ENCODE measurements around the gene TRIOBP. TPM values are rescaled to one million over a fixed set of nuclear protein-coding genes. Genes with fewer than 3 reads are reported as not detected.

The TRIOBP gene
- total and polyA plus RNA-seq, 7 donors = 19.1 to 42.7 (median 24.6) TPM

DNA sequence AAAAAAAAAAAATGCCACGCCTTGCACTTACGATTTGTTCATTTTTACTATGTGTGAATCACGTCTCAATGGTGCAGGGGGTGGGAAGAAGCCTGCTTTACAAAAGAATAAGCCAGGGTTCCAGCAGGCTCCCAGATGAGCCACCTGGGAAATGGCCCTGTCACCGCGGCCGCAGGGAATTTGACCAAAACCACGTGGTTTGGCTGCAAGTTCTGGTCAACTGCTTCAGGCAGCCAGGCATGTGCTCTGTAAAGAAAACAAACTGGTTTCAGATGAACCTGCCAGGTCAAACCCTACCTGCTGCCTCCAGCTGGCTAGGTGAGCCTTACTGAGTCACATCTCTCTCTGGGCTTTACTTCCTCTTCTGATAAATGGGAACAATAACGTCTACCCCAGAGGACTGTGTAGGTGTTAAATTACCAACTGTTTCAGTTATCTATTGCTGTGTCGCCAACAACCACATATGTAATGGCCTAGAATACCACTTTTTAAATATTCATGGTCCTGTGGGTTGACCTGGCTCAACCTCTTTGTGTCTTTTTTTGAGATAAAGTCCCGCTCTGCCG lies 80.4 kb downstream of the TRIOBP start:
- WGBS, 3 donors = 28 to 39% (median 33%) methylated on average over 11 of the region's 11 CpGs
- Histone ChIP-seq H3K27ac (no peak overlapping the region), H3K4me1 (peaks cover 6% of the 10 kb centered on the region), H3K4me3 (no peak overlapping the region), H3K27me3 (ENCODE audit: insufficient read depth in 3 of 3, low read length in 2 of 3) (no peaks in the 10 kb centered on the region), H3K9me3 (no peaks in the 10 kb centered on the region), H3K36me3 (ENCODE audit: insufficient read depth in 1 of 2, low read depth in 1 of 2) (peaks cover 0 to 19% of the 10 kb centered on the region in 2 donors)
- intact Hi-C loops (cut with DNase I) = no loop called here
- peak; percentile 43 to 71 for DNase-seq
- peak; percentile 9 to 49 (median 44) for ATAC-seq
- TF ChIP-seq, protein P1, sequence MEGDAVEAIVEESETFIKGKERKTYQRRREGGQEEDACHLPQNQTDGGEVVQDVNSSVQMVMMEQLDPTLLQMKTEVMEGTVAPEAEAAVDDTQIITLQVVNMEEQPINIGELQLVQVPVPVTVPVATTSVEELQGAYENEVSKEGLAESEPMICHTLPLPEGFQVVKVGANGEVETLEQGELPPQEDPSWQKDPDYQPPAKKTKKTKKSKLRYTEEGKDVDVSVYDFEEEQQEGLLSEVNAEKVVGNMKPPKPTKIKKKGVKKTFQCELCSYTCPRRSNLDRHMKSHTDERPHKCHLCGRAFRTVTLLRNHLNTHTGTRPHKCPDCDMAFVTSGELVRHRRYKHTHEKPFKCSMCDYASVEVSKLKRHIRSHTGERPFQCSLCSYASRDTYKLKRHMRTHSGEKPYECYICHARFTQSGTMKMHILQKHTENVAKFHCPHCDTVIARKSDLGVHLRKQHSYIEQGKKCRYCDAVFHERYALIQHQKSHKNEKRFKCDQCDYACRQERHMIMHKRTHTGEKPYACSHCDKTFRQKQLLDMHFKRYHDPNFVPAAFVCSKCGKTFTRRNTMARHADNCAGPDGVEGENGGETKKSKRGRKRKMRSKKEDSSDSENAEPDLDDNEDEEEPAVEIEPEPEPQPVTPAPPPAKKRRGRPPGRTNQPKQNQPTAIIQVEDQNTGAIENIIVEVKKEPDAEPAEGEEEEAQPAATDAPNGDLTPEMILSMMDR (IDR thresholded peaks at IDR 0.05) = no peak

DNA sequence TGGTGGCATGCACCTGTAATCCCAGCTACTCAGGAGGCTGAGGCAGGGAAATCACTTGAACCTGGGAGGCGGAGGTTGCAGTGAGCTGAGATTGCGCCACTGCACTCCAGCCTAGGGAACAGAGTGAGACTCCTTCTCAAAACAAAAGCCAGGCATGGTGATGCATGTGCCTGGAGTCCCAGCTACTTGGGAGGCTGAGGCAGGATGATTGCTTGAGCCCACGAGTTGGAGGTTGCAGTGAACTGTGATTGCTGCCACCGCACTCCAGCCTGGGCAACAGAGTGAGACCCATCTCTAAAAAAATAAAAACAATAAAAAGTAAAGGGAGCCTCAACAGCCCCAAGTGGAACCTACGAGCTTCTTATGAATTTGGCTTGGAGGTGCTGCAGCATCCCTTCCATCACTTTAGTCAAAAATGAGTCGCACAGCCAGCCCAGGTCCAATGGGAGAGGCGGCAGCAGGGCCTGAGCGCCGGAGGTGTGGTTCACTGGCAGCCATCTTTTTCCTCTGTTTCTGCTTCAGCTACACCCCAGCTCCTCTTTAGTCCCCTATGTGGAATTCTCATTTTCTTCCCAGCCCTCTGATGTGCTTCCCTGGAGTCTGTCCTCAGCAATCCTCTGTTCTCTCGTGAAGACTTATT lies 81.6 kb downstream of the TRIOBP start:
- DNase-seq (no peak), ATAC-seq (no peak)
- H3K4me3 ChIP-seq = no peak overlapping the region
- H3K4me1 ChIP-seq = peaks cover 6% of the 10 kb centered on the region
- peaks cover 0 to 2% (median 0%) of the 10 kb centered on the region in 3 donors for H3K27me3 ChIP-seq (ENCODE audit: insufficient read depth in 3 of 3, low read length in 2 of 3)
- TF ChIP-seq, protein P1 (IDR thresholded peaks at IDR 0.05) = no peak
- H3K27ac ChIP-seq = no peak overlapping the region
- 81 to 86% (median 85%) methylated on average over 10 of the region's 10 CpGs for WGBS, 3 donors
- intact Hi-C loops (cut with DNase I) = no loop called here
- peaks cover 0 to 7% of the 10 kb centered on the region in 2 donors for H3K36me3 ChIP-seq (ENCODE audit: insufficient read depth in 1 of 2, low read depth in 1 of 2)
- H3K9me3 ChIP-seq = no peaks in the 10 kb centered on the region

DNA sequence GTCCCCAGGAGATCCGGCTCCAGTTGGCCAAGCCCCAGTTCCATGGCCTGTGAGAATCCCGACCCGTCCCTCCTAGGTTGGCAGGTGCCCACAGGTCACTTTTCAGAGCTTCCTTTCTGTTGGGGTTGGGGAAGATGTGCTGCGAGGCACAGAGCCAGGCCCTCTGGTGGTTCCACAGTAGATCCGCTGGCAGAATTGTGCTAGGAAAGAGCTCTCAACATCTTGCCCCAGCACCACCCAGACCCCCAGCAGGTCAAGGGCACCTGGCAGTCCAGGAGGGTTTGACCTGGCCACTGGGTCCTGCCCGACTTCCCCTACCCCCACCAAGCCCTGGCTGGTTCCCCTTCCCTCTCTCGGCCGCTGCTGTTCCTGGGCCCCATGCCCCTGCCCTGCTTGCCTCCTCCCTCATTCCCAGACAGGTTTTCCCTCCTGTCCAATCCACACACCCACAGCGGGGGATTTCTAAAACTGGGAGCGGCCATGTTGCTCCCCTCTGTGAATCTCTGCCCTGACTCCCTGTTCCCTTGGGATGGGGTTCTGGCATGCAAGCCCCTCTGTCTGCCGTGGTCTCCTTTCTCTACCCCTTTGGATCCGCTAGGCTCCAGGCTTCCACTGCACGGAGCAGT lies 84.7 kb downstream of the TRIOBP start:
- intact Hi-C loops (cut with DNase I) = no loop called here
- peaks cover 6% of the 10 kb centered on the region for H3K4me1 ChIP-seq
- no peaks in the 10 kb centered on the region for H3K9me3 ChIP-seq
- WGBS, 3 donors = 44 to 59% (median 47%) methylated on average over 13 of the region's 13 CpGs
- H3K36me3 ChIP-seq (ENCODE audit: insufficient read depth in 1 of 2, low read depth in 1 of 2) = no peaks in the 10 kb centered on the region
- ATAC-seq (peak; percentile 13 to 28 (median 20)), DNase-seq (no peak)
- no peak overlapping the region for H3K4me3 ChIP-seq
- peaks cover 0 to 17% (median 4%) of the 10 kb centered on the region in 3 donors for H3K27me3 ChIP-seq (ENCODE audit: insufficient read depth in 3 of 3, low read length in 2 of 3)
- TF ChIP-seq, protein P1 (IDR thresholded peaks at IDR 0.05) = no peak
- no peak overlapping the region for H3K27ac ChIP-seq

DNA sequence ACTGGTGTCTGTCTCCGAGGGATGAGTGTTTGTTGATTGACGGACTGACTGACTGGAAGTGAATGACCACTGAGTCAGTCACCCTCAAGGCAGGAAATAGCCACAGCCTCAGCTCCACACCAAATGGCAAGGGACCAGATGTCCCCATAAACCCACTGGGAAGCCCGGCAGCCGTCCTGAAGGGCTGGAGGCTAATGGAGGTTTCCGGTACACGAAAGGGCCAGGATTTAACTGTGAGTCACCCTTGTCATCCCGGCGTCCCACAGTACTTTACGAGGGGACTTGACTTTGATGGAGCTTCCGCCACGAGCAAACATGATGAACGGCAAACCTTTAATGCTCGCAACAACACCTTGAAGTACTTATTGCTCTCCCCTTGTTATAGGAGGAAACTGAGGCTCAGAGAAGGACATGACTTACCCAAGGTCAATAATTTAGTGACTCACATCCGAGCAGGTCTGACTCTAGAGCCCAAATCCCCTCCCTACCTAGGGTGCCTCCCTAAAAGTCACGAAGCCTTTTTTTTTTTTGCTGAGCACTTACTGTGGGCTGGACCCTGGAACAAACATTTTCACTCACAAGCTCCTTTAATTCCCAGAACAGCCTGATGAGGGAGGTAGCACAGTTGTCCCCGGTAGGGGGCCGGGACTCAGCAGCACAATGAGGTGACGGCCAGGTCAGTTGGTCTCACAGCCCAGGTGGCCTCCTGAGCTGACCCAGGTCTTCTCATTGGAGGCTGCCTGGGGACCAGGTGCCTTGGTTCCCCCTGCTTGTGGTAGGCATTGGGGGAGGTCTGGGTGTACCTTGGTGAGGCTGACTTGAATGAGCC lies 85.7 kb downstream of the TRIOBP start:
- peak in 3 of 4 donors; percentile 7 to 31 (median 14) for ATAC-seq
- H3K27me3 ChIP-seq (ENCODE audit: insufficient read depth in 3 of 3, low read length in 2 of 3) = peaks cover 0 to 17% (median 4%) of the 10 kb centered on the region in 3 donors
- no peaks in the 10 kb centered on the region for H3K4me1 ChIP-seq
- no peaks in the 10 kb centered on the region for H3K9me3 ChIP-seq
- no peak overlapping the region for H3K4me3 ChIP-seq
- no peaks in the 10 kb centered on the region for H3K36me3 ChIP-seq (ENCODE audit: insufficient read depth in 1 of 2, low read depth in 1 of 2)
- intact Hi-C loops (cut with DNase I) = no loop called here
- H3K27ac ChIP-seq = no peak overlapping the region
- 46 to 54% (median 50%) methylated on average over 18 of the region's 18 CpGs for WGBS, 3 donors
- TF ChIP-seq, protein P1 (IDR thresholded peaks at IDR 0.05) = no peak
- DNase-seq = no peak
